CD4-positive, alpha-beta T cell (primary cell): ENCODE results near the gene RBM19. TPM values are rescaled to one million over a fixed set of nuclear protein-coding genes. Genes with fewer than 3 reads are reported as not detected.

Source experiments
- ATAC-seq: fragments of 200-7000 bp; cut with Tn5 transposase; one replicate; pipeline ENCODE4 v1.10.0; 2022; ENCODE audit warnings: mild to moderate bottlenecking; ENCODE audit not compliant: poor library complexity
- CTCF ChIA-PET: fragments of 350-600 bp; sonication (Branson Sonifier 250); formaldehyde crosslinking; loops from one replicate; lab custom pipeline; 2021; ENCODE audit warnings: antibody characterized with exemption, inconsistent platforms; lab: Charles Lee
- POLR2A ChIA-PET: fragments of 350-600 bp; sonication (Branson Sonifier 250); formaldehyde crosslinking; loops from one replicate; lab custom pipeline; 2021; ENCODE audit warnings: antibody characterized with exemption, inconsistent platforms; lab: Charles Lee
- DNase-seq, 14 experiments: peaks; one replicate each; pipeline ENCODE4 v3.0.0-alpha.2; 2013 to 2020; ENCODE audit warnings: mixed read lengths in 2 of 14
- H3K27ac ChIP-seq, 2 donors: one replicate each; pipeline versions ENCODE4 v1.5.1 to v1.7.0; 2013; ENCODE audit warnings: low read length in 2 of 2, low read depth in 1 of 2, mild to moderate bottlenecking in 1 of 2
- H3K27me3 ChIP-seq, 2 experiments: 1 replicate in 1 of 2; 2 replicates in 1 of 2; pipeline versions ENCODE4 v1.6.1 to v1.7.0; 2013; ENCODE audit warnings: low read length in 2 of 2, control low read depth in 1 of 2, mild to moderate bottlenecking in 1 of 2, moderate library complexity in 1 of 2; ENCODE audit not compliant: insufficient read depth in 2 of 2, control insufficient read depth in 1 of 2
- H3K36me3 ChIP-seq: one replicate; pipeline ENCODE4 v1.6.1; 2013; ENCODE audit warnings: low read length, control low read depth; ENCODE audit not compliant: insufficient read depth
- H3K4me1 ChIP-seq: one replicate; pipeline ENCODE4 v1.6.1; 2013; ENCODE audit warnings: low read length, control low read depth; ENCODE audit not compliant: insufficient read depth
- H3K4me3 ChIP-seq: one replicate; pipeline ENCODE4 v1.5.1; 2013; ENCODE audit warnings: mild to moderate bottlenecking, low read length, moderate library complexity
- H3K9me3 ChIP-seq, 2 experiments: 1 replicate in 1 of 2; 2 replicates in 1 of 2; pipeline versions ENCODE4 v1.6.1 to v1.7.0; 2013; ENCODE audit warnings: low read length in 2 of 2, mild to moderate bottlenecking in 2 of 2, control low read depth in 1 of 2, moderate library complexity in 1 of 2; ENCODE audit not compliant: control insufficient read depth in 1 of 2, insufficient read depth in 1 of 2
- H3K27ac Mint-ChIP-seq: one replicate; pipeline ENCODE4 v1.8.0; 2020; ENCODE audit warnings: mixed read lengths
- H3K27me3 Mint-ChIP-seq: one replicate; pipeline ENCODE4 v1.8.0; 2021; ENCODE audit warnings: mixed read lengths
- H3K36me3 Mint-ChIP-seq: one replicate; pipeline ENCODE4 v1.8.0; 2021; ENCODE audit warnings: low read depth, mixed read lengths
- H3K4me1 Mint-ChIP-seq: one replicate; pipeline ENCODE4 v1.8.0; 2021; ENCODE audit warnings: low read depth, mixed read lengths
- H3K4me3 Mint-ChIP-seq: one replicate; pipeline ENCODE4 v1.8.0; 2020; ENCODE audit warnings: mild to moderate bottlenecking, mixed read lengths
- H3K9me3 Mint-ChIP-seq: one replicate; pipeline ENCODE4 v1.8.0; 2020; ENCODE audit warnings: mixed read lengths
- CTCF ChIP-seq: fragments of 200-600 bp; IDR thresholded peaks from one replicate; pipeline ENCODE4 v1.8.0; 2022; ENCODE audit warnings: antibody characterized with exemption, mild to moderate bottlenecking
- intact Hi-C, 2 experiments: fragments of 100-400 bp; cut with DNase I in 1 of 2; cut with micrococcal nuclease in 1 of 2; formaldehyde crosslinking; loops; one replicate each; pipeline versions ENCODE4 v1.15.1 to v1.9.0; 2023 to 2025; cut with DNase I, micrococcal nuclease
- total RNA-seq, 174 experiments: library from RNA in 2 of 174; stranded (reverse) in 2 of 174; gene quantifications; one replicate each; pipeline ENCODE4 v1.2.3 and lab custom pipeline; 2021 to 2026

The RBM19 gene
- total RNA-seq, 2 experiments from 2014 or later: 57.1 to 58.5 TPM

DNA sequence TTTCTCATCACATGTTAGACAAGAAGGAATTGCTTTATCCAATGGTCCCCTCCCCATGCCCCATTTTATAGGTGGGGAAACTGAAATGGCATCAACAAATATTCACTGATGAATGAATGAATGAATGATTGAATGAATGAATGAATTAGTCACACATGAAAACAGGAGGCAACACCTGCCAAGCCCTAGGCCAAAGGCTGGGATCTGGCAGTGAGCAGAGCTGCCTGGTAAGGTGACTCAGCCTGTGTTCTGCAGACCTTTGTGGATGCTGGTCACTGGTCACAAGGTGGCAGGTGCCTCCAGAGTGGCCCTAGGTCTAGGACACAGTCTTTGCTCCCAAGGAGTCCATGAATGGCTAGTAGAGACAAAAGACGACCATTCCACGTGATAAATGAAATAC lies 188.4 kb downstream of the RBM19 start:
- intact Hi-C loops: no loop called here
- Histone ChIP-seq H3K36me3 (no peaks in the 10 kb centered on the region), H3K4me3 (no peak overlapping the region), H3K9me3 (peaks cover 0 to 15% of the 10 kb centered on the region in 2 experiments), H3K4me1 (no peaks in the 10 kb centered on the region), H3K27ac (no peak overlapping the region), H3K27me3 (peaks cover 21 to 27% of the 10 kb centered on the region in 2 experiments)
- Mint-ChIP-seq H3K4me3 (no peak overlapping the region), H3K9me3 (peaks cover 2% of the 10 kb centered on the region), H3K36me3 (no peaks in the 10 kb centered on the region), H3K27me3 (peaks cover 67% of the 10 kb centered on the region), H3K27ac (no peak overlapping the region), H3K4me1 (no peaks in the 10 kb centered on the region)
- ChIA-PET POLR2A (no interaction called here), CTCF (no interaction called here)
- DNase-seq: no peak
- ATAC-seq: no peak
- TF ChIP-seq CTCF: no peak

DNA sequence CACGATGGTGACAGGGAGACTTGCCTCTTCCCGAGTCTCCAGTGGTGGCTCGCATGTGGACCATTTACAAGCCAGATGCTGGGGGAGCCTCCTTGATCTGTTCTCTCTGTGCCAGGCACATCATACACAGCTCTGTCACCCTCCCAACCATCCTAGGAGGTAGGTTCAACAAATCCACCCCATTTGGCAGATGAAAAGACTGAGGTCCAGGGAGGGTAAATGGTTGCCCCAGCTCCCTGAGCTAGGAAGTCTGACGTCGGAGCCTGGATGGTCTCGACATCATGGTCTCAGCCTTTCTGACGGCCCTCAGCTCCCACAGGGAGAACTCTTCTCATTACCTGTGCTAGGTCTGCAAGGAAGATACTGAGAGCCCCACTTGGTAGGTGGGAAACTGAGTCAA lies 189.6 kb downstream of the RBM19 start:
- Mint-ChIP-seq H3K9me3 (peaks cover 4% of the 10 kb centered on the region), H3K27me3 (peaks cover 60% of the 10 kb centered on the region), H3K36me3 (no peaks in the 10 kb centered on the region), H3K27ac (no peak overlapping the region), H3K4me3 (no peak overlapping the region), H3K4me1 (no peaks in the 10 kb centered on the region)
- ChIA-PET CTCF (no interaction called here), POLR2A (no interaction called here)
- peaks cover 21 to 24% of the 10 kb centered on the region in 2 experiments for H3K27me3 ChIP-seq
- H3K27ac ChIP-seq: no peak overlapping the region
- no peak overlapping the region for H3K4me3 ChIP-seq
- DNase-seq (no peak), ATAC-seq (no peak)
- no peak for TF ChIP-seq CTCF
- H3K4me1 ChIP-seq: no peaks in the 10 kb centered on the region
- intact Hi-C loops: no loop called here
- peaks cover 0 to 13% of the 10 kb centered on the region in 2 experiments for H3K9me3 ChIP-seq
- no peaks in the 10 kb centered on the region for H3K36me3 ChIP-seq

DNA sequence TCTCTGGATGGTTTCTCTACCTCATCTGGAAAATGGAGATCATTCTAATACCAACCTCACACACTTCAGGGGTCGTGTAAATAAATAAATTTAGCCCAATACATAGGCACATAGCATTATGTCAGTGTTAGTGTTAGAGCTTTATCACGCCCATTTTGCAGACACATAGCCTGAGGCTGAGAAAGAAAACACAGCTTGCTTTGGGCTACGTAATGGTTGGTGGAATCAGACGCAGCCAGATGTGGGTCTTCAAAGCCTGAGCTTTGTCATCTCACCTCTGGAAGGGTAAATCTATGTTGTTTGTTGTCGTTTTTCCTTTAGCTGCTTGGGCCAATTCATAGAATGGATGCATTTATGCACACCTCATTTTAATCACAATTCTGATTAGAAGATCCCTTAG lies 191.6 kb downstream of the RBM19 start:
- H3K4me1 Mint-ChIP-seq: no peaks in the 10 kb centered on the region
- H3K9me3 ChIP-seq: peaks cover 0 to 12% of the 10 kb centered on the region in 2 experiments
- no peak overlapping the region for H3K27ac ChIP-seq
- no peaks in the 10 kb centered on the region for H3K36me3 Mint-ChIP-seq
- peaks cover 1% of the 10 kb centered on the region for H3K9me3 Mint-ChIP-seq
- TF ChIP-seq CTCF: no peak
- intact Hi-C loops: no loop called here
- H3K36me3 ChIP-seq: no peaks in the 10 kb centered on the region
- no peak overlapping the region for H3K27ac Mint-ChIP-seq
- ChIA-PET CTCF (no interaction called here), POLR2A (no interaction called here)
- no peak for ATAC-seq
- H3K4me1 ChIP-seq: no peaks in the 10 kb centered on the region
- peaks cover 15 to 19% of the 10 kb centered on the region in 2 experiments for H3K27me3 ChIP-seq
- no peak overlapping the region for H3K4me3 Mint-ChIP-seq
- no peak for DNase-seq
- H3K4me3 ChIP-seq: no peak overlapping the region
- H3K27me3 Mint-ChIP-seq: peaks cover 44% of the 10 kb centered on the region
